GM21576 (cell line): ENCODE data around the gene TRPC5OS.

Experiments used
- ATAC-seq: cut with Tn5 transposase; IDR thresholded peaks from one replicate; pipeline ENCODE4 v1.9.1; 2021; ENCODE audit warnings: mild to moderate bottlenecking, moderate library complexity; ENCODE audit not compliant: unreplicated experiment

Gene TRPC5OS

DNA sequence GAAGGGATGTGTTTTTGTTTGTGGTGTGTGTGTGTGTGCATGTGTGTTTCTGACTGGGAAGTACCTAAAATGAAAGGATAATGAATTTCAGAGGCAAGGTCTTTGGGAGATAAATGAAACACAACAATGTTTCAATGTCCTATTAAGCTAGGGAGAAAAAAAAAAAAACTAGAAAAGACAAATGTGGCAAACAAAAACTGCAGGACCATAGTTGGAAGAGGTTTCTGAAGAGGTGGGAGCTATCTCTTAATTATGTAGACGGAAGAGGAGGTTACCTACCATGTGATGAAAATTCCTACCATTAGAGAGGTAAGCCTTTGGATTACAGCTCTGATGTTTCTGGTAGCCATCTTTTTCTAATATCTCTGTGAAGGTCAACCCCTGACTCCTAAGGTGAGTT is at the start of gene TRPC5OS:
TSS of gene TRPC5OS (plus strand) at position 301 of the 400 bp plus-strand sequence. CDS start 25,669 bp downstream, outside the sequence.
- ATAC-seq = no peak

DNA sequence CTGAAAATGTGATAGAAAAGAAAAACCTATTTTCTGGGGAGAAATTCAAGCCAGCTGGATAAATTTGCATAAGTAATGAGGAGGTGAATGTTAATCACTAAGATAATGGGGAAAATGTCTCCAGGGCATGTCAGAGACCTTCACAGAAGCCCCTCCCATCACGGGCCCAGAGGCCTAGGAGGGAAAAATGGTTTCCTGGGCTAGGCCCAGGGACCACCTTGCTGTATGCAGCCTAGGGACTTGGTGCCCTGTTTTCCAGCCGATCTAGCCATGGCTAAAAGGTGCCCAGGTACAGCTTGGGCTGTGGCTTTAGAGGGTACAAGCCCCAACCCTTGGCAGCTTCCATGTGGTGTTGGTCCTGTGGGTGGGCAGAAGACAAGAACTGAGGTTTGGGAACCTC is 46.6 kb upstream of the TRPC5OS start:
- no peak for ATAC-seq

DNA sequence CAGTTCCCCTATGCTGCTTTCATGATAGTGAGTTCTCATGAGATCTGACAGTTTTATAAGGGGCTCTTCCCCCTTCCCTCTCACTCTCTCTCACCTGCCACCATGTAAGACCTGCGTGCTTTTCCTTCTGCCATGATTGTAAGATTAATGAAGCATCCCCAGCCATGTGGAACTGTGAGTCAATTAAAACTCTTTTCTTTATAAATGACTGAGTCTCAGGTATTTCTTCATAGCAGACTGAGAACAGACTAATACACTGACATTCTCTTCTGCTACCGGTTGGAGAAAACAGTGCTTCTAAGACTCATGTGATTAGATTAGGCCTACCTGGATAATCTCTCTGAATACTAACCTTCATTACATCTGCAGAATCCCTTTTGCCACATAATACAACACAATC is 45.4 kb upstream of the TRPC5OS start:
- ATAC-seq = no peak

DNA sequence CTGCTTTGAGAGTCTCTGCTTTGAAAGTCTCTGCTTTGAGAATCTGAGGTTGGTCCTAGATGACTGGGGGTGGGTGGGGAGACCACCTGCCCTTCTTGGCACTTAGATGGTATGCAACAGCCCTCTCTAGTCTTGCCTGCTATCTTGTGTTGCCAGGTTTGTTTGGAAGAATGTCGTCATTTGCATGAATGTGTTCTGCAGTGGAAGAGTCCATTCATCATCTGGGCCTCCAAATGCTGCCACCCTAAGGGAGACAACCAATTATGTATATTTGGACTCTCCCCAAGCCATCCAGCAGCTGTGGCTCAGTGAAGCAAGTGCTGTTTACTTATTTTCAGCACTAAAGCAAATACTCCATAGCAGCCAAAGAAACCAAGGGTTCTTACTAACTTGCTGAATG is 44.6 kb upstream of the TRPC5OS start:
- no peak for ATAC-seq

DNA sequence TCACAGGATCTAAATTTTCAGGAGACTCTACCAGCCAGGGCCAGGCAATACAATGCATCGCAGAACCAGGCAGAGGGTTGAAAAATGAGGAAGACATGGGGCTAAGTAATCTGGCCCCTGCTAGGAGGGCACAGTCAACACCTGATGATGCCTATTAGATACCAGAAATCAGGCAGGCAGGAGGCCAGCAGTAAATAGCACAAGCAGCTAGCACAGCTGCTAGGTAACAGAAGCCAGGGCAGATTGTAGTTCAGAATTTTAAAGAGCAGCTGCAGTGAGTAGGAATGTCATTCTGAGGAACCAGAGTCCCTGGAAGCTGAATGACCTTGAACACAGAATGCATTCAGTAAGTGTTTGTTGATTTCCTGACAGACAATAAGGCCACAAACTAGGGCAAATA is 38.8 kb upstream of the TRPC5OS start:
- no peak for ATAC-seq

DNA sequence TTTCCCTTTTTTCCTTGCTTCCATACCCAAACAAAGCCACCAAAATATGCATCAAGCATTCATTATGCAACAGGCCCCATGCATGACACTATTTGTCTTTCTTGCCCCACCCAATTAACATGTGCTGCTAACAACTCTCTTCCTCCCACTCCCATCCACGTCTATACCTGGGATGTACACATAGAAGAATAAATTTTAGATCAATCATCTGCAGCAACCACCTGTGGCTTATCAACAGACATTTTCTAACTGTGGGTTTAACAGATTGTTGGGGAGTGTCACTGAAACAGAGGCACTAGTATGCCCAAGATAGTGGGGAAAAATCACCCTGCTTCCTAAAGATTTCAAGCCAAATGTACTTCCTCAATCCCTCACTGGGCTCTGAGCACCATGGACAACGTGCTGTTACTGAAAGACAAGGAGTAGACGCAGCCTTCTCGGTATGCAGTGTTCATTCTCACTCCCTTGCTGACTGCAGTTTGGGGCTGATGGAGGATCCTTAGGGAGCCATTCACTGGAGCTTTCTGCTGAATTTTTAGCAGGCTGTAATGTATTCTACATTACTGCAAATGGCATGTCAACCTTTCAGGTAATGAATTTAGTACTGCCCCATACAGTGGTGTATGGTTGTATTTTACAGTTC is 28.4 kb upstream of the TRPC5OS start:
- no peak for ATAC-seq

DNA sequence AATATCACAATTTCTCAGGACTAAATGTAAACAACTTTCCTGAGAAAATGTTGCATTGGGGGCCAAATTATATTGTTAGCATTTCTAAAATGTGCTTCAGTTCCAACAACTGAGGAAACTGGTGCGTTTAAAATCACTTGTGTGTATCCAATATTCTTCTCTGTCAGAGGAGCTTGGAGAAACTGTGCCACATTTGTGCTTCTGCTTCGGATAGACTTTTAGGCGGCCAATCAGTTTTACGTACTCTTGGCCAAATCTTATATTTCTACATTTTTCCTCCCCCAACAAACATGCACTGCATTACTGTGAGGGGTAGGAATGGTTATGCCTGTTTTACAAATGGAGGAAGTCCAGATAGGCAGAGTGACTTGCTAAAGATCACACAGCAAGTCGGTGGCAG is 27.4 kb upstream of the TRPC5OS start:
- ATAC-seq = no peak

DNA sequence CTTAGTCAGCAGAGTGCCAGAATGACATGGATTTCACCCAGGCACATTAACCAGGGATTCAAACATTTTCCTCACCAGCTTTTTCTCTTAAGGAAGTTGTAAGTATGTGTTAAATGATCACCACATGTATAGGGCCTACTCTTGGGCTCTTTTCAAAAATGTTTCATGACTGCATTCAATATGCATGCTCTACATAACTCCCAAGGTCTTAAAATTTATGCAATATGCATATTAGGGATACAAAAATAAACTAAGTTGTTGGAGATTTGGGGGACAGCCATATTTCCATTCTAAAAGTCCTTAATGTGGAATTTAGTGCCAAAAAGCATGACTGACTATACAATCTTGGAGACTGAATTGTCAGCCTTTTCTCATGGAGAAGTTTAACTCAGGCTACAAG is 25.0 kb upstream of the TRPC5OS start:
- ATAC-seq = no peak

DNA sequence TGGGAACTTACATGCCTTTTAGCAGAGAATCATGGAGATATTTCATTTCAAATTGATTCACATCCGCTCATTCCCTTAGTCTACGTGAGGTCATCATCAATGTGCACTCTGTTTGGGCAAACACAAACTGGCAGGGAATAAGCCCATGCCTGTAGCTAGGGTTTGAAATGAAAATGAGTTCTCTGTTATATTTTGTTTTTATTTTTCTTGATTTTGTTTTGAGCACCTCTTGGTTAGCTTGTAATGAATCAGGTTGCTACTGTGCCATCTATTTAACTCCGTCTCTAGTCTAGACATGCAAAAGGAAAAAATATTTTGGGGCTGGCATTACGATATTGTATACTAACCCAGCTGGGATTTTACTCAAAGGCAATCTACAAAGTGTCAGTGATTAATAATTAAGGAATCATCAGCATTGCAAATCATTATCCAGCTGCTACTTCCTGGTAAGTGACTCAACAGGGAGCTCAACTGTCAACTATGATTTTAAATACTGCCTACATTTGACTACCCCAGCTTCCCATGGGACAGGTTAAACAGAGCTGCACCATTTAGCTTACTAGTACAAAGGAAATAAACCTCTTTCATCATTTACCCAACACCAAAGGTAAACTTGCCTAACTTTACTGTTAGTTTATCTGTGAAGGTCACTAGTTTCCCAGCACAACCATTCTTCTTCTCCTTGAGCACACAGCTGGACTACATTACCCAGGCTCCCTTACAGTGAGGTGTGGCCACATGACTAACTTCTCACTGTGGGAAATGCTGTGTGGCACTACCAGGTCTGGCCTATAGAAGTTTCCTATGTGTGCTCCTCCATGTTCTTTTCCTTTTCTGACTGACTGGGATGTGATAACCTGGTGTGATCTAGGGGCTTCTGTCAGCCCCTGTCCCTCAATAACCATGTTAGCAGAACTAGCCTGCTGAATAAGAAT is 21.2 kb upstream of the TRPC5OS start:
- no peak for ATAC-seq

DNA sequence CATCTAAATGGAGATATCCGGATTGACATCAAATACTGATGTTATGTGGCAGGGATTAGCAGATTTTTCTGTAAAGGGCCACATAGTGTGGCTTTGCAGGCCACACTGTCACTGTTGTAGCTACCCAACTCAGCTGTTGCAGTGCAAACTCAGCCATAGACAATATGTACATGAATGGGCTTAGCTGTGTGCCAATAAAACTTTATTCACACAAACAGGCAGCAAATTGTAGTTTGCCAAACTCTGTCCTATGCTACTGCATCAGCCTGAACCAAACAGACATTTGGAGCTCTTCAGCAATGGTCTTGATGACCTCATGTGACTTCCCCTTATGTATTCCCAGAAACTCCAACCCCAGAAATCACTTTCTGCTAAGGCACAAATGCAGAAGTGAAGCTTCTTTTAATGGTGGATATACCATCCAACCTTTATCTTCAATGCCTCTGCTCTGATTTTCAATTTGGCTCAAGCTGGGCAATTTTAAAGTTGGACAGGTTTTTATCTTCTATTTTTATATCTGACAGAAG is 18.4 kb upstream of the TRPC5OS start:
- ATAC-seq = no peak

DNA sequence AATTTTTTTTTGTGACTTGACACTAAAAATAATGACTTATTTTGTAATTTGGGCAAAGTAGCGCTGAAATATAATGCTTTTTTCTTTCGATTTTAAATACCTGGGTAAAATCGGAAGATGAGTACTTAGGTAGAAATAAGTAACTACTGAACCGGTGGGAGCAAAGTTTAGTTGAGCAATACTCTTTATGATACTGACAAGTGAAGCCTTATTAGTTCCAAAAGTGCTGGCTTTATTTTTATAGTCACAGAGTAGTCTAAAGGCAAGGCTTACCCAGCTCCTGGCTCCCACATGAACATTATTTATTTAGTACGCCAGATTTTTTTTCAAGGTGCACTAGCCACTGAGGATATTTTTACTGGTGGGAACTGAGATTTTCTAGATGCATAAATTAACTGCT is 14.4 kb upstream of the TRPC5OS start:
- ATAC-seq = no peak

DNA sequence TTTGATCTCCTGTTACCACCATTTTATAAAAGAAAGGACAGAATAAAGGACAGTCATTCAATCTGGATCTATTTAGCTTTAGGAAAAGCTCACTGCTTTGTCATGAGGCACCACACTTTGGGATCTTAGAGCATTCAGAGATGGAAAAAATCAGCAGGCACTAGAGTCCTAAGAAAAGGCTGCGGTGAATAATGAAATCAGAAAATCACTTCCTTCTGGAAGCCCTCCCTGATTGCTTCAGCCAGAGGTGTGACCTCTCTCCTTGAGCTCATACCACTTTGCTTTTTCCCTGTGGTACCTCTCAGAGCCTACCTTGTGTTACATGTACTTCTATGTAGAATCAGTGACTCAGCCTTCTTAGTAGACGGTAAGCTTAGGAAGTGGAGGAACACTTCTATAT is 8.7 kb upstream of the TRPC5OS start:
- ATAC-seq = no peak

DNA sequence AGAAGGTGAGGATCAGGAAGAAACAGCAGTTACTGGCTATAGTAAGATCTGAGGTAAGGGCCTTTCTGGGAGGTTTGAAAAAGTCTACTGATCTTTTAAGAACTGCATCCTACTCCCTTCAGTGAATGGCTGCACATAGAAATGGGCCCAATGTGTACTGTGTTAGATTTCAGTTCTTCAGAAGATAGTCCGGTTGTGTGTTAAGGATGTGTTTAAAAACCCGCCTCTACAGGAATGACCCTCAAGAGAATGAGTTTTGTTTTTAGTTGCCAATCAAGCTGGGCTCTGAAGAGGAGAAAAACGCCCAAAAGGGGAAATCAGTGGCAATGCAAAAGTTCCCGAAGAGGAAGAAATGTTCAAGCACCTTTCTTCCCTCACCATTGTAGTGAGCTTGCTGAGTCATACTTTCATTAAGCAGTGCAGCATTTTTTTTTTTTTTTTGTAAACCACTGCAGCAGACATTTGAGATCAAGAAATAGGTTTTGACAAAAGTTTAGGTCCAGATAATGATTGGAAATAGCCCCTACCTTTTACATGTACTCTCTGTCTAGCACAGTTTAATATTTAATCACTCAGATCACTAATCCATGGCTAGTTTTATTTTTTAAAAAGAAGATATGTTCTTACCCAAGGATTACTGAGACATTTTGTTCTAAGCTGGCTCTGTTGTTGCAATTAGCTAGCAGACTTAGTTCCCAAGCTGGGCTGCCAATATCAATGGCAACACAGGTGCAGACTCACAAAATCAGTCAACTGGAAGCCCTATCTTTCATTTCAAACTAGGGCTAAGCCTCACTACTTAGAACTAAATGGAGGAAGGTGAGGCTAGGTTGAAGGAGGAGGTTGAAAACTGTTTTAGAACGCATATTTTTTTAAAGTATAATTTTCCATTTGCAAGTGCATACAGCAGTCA is 7.0 kb upstream of the TRPC5OS start:
- ATAC-seq = peak; percentile 53

DNA sequence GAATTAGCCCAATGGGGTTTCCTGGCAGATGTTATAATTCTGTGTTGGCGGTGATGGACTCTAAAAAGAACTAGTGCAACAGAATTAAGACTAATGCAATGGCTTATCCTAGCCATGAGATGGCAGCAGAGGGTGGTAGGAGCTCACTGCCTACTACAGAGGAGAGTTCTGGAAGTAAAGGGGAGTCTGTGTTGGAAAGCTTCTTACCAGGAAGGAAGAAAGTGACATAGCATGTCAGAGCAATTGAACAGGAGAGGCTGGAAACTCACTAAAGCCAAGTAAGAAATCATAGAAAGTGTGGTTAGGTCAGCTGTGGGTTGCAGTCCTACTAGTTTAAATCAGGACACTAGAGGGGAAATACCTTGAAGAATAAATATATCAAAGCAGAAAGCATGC is 6.3 kb upstream of the TRPC5OS start:
- peak; percentile 74 for ATAC-seq

DNA sequence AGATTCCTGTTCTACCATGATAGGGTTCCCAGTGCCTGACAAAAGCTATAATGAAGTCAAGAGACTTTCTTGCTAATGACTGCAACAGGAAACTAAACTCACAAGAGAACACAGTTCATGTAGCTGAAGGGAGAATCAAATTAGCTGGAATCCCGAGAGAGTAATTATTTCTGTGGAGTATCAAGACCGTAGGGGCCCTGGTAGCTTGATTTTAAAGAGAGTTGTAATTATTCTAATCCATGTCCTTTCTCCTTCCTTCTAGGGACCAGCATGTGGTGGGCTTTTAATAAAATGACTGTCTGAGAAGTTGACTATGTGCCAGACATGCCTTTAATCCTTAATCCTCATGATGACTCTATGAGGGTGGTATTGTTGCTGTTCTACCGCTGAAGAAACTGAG is 1.7 kb upstream of the TRPC5OS start:
- ATAC-seq = no peak

DNA sequence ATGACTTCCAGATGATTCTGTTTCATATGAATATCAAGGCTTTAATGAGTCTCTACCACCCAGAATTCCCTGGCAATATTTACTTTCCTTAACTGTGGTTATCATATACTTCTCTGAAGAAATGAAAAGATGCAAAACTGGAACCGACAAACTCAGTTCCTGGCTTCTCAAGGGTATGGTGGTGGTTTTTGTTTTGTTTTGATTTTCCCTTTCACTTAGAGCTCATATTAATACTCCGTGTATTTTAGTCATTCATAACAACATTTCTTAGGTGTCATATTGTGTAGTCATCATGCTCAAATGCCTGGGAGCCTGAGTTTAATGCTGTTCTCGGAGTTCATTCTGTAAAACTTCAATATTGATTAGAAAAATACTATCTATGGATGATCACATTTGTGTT is 665 bp downstream of the TRPC5OS start:
- ATAC-seq = no peak

DNA sequence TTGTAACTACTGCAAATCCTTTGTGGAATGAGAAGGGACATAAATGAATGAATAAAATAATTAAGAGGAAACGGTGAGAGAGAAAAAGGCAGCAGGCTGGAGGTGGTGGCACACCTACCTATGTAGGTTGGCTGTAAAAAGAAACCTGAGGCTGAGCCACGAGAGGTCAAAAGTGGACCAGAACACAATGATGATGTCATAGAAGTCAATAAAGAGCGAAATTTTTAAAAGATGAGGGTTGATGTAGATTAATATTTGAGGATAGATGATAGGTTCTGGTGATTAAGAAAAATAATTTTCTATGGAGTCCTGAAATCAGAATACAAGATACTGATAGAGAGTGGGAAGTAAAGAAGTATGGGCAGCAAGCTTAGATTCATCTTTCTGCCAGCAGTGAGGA is 1.7 kb downstream of the TRPC5OS start:
- no peak for ATAC-seq

DNA sequence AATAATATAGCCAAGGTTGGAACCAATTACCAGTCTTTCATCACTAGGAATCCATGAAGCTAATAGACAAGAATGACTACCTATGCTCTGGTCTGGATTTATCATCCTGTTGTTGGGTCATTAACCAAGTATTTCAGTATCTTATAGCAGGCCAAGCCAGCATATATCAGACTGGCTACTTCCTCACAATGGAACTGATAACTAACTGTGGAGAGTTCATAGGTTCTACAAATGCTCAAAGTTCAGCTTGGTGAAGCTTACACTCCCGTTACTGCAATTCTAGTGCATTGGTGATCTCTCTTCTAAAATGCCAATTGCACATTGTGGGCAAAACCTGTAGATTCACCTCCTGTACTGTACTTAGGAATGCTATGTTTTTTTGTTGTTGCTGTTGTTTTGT is 4.8 kb downstream of the TRPC5OS start:
- no peak for ATAC-seq

DNA sequence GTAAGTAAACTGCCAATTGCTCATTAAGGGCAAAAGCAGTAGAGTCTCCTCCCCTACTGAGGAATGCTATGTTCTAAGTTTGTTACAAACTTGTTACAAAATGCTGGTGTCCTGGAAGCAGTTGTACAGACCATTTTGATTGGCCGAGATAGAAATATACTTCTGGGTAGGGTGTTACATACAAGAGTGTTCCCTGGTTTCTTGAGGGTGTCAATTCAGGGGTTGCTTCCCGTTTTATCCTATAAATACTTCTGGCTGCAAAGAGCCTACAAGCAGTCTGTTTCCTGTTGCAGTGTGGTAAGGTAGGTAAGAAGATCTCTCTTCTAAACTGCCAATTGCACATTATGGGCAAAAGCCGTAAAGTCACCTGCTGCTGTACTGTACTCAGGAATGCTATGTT is 5.7 kb downstream of the TRPC5OS start:
- no peak for ATAC-seq

DNA sequence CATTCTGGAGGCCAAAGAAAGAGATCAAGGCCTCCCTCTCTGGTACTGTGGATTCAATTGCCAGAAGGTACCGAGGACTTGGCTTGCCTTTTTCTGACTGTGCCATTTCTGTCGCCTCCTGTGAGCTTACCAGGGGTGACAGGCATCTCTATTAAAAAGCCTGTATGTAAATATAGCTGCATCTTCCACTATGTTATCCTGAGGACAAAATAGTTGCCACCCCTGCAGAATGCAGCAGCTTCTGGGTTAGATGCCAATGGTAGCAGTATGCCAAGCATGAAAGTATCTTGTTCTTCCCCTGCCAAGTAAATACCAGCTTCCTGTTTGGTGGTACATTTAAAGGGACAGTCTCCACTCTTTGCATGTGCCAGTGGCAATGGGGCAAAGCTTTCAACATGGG is 10.7 kb downstream of the TRPC5OS start:
- no peak for ATAC-seq

DNA sequence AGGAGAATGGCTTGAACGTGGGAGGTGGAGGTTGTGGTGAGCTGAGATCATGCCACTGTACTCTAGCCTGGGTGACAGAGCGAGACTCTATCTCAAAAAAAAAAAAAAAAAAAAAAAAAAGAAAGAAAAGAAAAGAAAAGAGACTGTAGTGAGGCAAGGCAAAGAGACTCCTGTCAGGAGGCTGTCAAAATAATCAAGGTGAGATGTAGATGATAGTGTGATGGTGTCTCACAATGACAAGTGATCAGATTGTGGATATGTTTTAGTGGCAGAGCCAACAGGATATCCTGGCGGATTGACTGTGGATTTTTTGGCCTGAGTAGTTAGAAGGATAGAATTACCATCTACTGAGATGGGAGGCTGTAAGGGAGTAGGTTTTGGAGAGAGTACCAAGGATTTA is 12.6 kb downstream of the TRPC5OS start:
- no peak for ATAC-seq
